ENCODE results near the gene LRRC75A.
"Not testable (repeated sequence)": the region's sequence is repeated elsewhere in the genome, so short reads cannot be mapped to it uniquely, and the experiment has no call there.

LRRC75A gene

GRCh38 chr17:16440901-16441629, 50.9 kb downstream of the LRRC75A start:
- H3K4me3 ChIP-seq (ENCODE audit: control insufficient read depth, low read depth, low read length): no peak overlapping the region
- TF ChIP-seq, protein P1, sequence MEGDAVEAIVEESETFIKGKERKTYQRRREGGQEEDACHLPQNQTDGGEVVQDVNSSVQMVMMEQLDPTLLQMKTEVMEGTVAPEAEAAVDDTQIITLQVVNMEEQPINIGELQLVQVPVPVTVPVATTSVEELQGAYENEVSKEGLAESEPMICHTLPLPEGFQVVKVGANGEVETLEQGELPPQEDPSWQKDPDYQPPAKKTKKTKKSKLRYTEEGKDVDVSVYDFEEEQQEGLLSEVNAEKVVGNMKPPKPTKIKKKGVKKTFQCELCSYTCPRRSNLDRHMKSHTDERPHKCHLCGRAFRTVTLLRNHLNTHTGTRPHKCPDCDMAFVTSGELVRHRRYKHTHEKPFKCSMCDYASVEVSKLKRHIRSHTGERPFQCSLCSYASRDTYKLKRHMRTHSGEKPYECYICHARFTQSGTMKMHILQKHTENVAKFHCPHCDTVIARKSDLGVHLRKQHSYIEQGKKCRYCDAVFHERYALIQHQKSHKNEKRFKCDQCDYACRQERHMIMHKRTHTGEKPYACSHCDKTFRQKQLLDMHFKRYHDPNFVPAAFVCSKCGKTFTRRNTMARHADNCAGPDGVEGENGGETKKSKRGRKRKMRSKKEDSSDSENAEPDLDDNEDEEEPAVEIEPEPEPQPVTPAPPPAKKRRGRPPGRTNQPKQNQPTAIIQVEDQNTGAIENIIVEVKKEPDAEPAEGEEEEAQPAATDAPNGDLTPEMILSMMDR (IDR thresholded peaks at IDR 0.05; ENCODE audit: control insufficient read depth, insufficient read depth, low read depth, low read length, missing control alignments): no peak
- no peak for DNase-seq (ENCODE audit: low read depth)

- DNase-seq (ENCODE audit: low read depth): not testable (repeated sequence)
- H3K4me3 ChIP-seq (ENCODE audit: control insufficient read depth, low read depth, low read length): peak overlapping the region; percentile 88
Observed at GRCh38 chr17:16440354-16440753, 51.6 kb downstream of the LRRC75A start.

DNA sequence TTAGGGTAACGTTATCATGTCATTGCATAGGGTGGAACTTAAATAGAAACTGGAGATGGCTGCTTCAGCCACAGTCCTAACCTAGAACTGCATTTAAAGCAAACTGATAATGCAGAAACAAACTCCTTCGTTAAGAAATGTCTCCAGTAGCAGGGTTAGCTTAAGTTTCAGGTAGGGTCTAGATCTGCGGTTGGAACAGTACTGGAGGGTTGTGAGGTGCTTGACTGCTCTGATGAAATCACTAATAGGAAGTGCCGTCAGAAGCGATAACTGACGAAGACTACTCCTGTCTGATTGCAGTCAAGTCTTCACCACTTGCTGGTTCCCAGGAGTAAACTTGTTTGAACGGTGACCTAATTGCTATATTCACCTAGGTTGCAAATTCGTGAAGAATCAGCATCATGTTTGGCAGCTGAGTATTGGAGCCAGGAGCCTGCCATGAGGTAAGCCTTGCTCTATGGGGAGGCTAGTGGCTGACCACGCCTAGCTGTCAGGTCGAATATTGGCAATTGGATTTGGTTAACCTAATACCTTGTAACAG, 52.1 kb downstream of the LRRC75A start:
- DNase-seq (ENCODE audit: low read depth): no peak
- TF ChIP-seq, protein P1 (IDR thresholded peaks at IDR 0.05; ENCODE audit: control insufficient read depth, insufficient read depth, low read depth, low read length, missing control alignments): no peak
- H3K4me3 ChIP-seq (ENCODE audit: control insufficient read depth, low read depth, low read length): peak overlapping the region; percentile 88

DNA sequence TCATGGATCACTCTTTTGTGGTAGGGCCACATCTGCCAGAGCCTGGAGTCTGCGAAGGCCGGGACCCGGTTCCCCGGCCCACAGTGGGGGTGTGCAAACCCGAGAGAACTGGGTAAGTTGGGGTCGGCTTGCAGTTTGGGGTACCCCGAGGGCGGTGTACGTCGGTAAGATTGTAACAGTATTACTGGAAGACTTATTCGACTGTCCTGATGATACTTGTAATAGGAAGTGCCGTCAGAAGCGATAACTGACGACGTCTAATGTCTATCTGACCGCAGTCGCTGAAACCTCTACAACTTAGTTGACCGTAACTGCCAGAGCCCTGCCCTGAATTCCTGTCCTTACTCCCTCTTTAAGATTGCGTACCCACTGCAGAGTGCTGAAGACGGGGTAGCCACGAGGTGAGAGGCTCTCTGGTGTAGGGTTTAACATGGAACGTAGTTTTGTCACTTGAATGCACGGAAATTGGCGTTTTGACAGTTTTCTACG, 52.6 kb downstream of the LRRC75A start:
- peak overlapping the region; percentile 88 for H3K4me3 ChIP-seq (ENCODE audit: control insufficient read depth, low read depth, low read length)
- no peak for DNase-seq (ENCODE audit: low read depth)
- TF ChIP-seq, protein P1 (IDR thresholded peaks at IDR 0.05; ENCODE audit: control insufficient read depth, insufficient read depth, low read depth, low read length, missing control alignments): no peak

DNA sequence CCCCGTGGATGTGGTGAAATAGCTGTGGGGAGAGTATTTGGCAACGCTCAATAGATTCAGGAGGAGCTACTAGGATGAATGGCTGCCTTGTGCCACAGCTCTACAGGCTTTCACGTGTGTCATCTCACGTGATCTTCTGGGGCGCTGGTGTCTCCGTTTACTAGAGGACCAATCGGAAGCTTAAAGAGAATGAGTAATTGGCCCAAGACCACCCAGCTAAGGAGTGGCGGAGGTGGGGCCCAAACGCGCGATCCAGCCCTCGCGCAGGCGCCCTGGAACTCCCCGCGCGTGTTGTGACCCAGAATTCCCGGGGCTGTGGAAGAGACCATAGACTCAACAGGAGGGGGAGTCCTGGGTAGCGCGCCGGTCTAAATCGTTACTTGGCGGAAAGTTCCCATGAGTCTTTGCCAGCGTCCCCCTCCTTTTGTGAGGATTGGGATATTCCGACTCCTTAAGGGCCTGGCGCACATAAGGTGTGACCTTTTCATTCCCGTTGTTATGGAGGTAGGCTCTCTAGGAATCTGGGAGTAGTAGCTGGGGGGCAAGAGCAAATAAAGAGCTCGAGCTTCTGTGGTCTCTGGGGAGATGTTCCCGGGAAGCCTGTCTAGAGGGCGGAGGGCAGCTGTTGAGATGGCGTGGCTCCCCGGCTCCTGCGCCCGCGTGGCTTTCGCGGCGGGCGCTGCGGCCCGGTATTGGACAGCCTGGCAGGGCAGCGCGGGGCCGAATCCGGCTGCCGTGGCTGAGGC, 53.3 kb downstream of the LRRC75A start:
- peak; percentile 99 for DNase-seq (ENCODE audit: low read depth)
- H3K4me3 ChIP-seq (ENCODE audit: control insufficient read depth, low read depth, low read length): peak overlapping the region; percentile 88
- TF ChIP-seq, protein P1 (IDR thresholded peaks at IDR 0.05; ENCODE audit: control insufficient read depth, insufficient read depth, low read depth, low read length, missing control alignments): no peak

GRCh38 chr17:16438173-16438556, 53.8 kb downstream of the LRRC75A start:
- peak overlapping the region; percentile 23 for H3K4me3 ChIP-seq (ENCODE audit: control insufficient read depth, low read depth, low read length)
- TF ChIP-seq, protein P1 (IDR thresholded peaks at IDR 0.05; ENCODE audit: control insufficient read depth, insufficient read depth, low read depth, low read length, missing control alignments): no peak
- no peak for DNase-seq (ENCODE audit: low read depth)

- no peak for DNase-seq (ENCODE audit: low read depth)
- H3K4me3 ChIP-seq (ENCODE audit: control insufficient read depth, low read depth, low read length): no peak overlapping the region
- TF ChIP-seq, protein P1 (IDR thresholded peaks at IDR 0.05; ENCODE audit: control insufficient read depth, insufficient read depth, low read depth, low read length, missing control alignments): no peak
Observed at GRCh38 chr17:16437083-16437482, 54.9 kb downstream of the LRRC75A start.
